GM19455 (cell line): Measurements from ENCODE around the gene FAM98C.
A peak's percentile ranks its signal among the peaks of the same experiment; 100 is the strongest.
"Not testable (repeated sequence)": the region's sequence is repeated elsewhere in the genome, so short reads cannot be mapped to it uniquely, and the experiment has no call there.

Experiments used
- ATAC-seq: cut with Tn5 transposase; IDR thresholded peaks from one replicate; pipeline ENCODE4 v1.9.1; 2021; ENCODE audit not compliant: unreplicated experiment

Gene FAM98C

GRCh38 chr19:38395381-38396114 lies 7.3 kb upstream of the FAM98C start:
- no peak for ATAC-seq

GRCh38 chr19:38399081-38399480 lies 3.8 kb upstream of the FAM98C start:
- no peak for ATAC-seq

- ATAC-seq, result no peak
These were observed 3.4 kb upstream of the FAM98C start for GRCh38 chr19:38399537-38399936.

- ATAC-seq, result no peak
These were observed 2.5 kb upstream of the FAM98C start for GRCh38 chr19:38400361-38400760.

GRCh38 chr19:38401148-38401547 lies 1.7 kb upstream of the FAM98C start:
- ATAC-seq, result no peak

- ATAC-seq, result peak; percentile 4
These were observed 298 bp upstream of the FAM98C start for GRCh38 chr19:38402623-38402966.

- no peak for ATAC-seq
These were observed 2.0 kb downstream of the FAM98C start for GRCh38 chr19:38404858-38405257.

GRCh38 chr19:38405276-38405675 lies 2.4 kb downstream of the FAM98C start:
- no peak for ATAC-seq

- no peak for ATAC-seq
These were observed 6.8 kb downstream of the FAM98C start for GRCh38 chr19:38409631-38410133.

GRCh38 chr19:38410407-38410806 lies 7.5 kb downstream of the FAM98C start:
- not testable (repeated sequence) for ATAC-seq

- ATAC-seq, result no peak
These were observed 8.3 kb downstream of the FAM98C start for GRCh38 chr19:38411041-38411712.

GRCh38 chr19:38411898-38412297 lies 9.0 kb downstream of the FAM98C start:
- not testable (repeated sequence) for ATAC-seq

GRCh38 chr19:38412491-38412890 lies 9.6 kb downstream of the FAM98C start:
- ATAC-seq, result no peak

- ATAC-seq, result no peak
These were observed 10.1 kb downstream of the FAM98C start for GRCh38 chr19:38412961-38413360.

GRCh38 chr19:38413416-38413815 lies 10.5 kb downstream of the FAM98C start:
- no peak for ATAC-seq

GRCh38 chr19:38417146-38417543 lies 14.3 kb downstream of the FAM98C start:
- no peak for ATAC-seq

- no peak for ATAC-seq
These were observed 14.9 kb downstream of the FAM98C start for GRCh38 chr19:38417544-38418506.

- no peak for ATAC-seq
These were observed 18.0 kb downstream of the FAM98C start for GRCh38 chr19:38420935-38421334.

- ATAC-seq, result no peak
These were observed 19.0 kb downstream of the FAM98C start for GRCh38 chr19:38421856-38422255.

GRCh38 chr19:38422438-38422837 lies 19.5 kb downstream of the FAM98C start:
- no peak for ATAC-seq

- ATAC-seq, result no peak
These were observed 21.4 kb downstream of the FAM98C start for GRCh38 chr19:38424272-38424671.
